Fibroblast of skin of right quadriceps (primary cell): ENCODE data around the gene IQSEC1.
A peak's percentile ranks its signal among the peaks of the same experiment; 100 is the strongest.

Experiments used
- DNase-seq: peaks from one replicate; pipeline ENCODE4 v3.0.0-alpha.2; 2013

IQSEC1 gene

DNA sequence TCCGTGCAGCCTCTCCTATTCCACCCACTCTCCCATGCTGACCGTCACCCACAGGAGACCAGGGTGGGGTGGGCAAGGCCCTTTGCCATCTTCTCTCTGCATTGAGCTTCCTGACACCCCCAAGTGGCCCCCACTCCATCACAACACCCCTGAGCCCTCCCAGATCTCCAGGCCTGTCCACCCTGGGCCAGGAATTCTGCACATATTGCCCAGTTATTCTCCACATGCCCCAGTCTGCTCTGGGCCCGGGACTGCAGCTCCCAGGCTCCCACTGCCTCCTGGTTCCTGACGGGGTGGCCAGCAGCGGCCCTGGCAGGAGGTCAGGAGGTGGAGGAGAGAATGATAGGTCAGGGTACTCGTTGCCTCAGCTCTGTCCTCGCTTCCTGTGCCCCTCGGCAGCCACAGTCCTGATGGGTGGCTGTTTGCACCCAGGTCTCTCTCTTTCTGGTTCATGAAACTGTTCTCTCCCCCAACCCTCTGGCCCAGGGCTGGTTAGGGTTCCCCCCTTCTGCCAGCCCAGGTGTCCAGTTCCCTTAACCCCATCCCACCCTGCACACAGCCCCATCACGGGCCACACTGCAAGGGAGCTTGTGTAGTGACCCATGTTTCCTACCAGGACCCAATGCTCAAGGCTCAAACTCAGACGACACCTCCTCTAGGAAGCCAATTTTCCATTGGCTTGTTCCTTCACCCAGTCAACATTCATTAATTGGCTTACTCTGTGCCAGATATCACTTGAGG lies 47.3 kb downstream of the IQSEC1 start:
- DNase-seq, result no peak

GRCh38 chr3:13025090-13025489 lies 48.1 kb downstream of the IQSEC1 start:
- peak; percentile 29 for DNase-seq

GRCh38 chr3:13024765-13025065 lies 48.5 kb downstream of the IQSEC1 start:
- no peak for DNase-seq

- DNase-seq, result no peak
Observed at GRCh38 chr3:13023971-13024764, 49.1 kb downstream of the IQSEC1 start.

GRCh38 chr3:13023235-13023970 lies 49.8 kb downstream of the IQSEC1 start:
- peak; percentile 24 for DNase-seq

GRCh38 chr3:13022348-13023234 lies 50.6 kb downstream of the IQSEC1 start:
- DNase-seq, result peak; percentile 82

- no peak for DNase-seq
Observed at GRCh38 chr3:13021141-13022114, 51.8 kb downstream of the IQSEC1 start.

DNA sequence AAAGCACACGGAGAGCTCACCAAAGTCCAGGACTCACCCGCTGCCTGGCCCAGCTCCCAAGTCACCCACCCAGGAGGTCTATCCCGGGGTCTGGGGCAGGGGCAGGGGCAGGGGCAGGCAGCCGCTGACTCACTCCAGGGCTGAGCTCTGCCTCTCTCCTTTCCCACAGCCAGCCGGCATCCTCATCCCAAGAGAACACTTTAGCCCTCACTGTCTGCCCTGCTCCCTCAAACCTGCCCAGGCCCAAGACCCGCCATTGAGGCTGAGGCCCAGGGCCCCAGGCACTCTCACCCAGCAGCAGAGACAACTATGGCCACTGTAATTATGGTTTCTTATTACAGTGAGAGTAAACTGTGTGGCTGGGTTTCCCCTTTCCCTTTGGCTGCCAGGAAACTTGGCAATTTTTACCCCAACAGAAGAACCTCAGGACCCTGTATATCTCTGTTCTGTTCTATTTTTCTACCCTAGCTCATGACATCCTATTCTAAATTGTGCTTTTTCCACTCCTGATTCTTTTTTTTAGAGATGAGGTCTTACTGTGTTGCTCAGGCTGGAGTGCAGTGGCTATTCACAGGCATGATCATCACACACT lies 53.0 kb downstream of the IQSEC1 start:
- no peak for DNase-seq

- peak; percentile 76 for DNase-seq
Observed at GRCh38 chr3:13019243-13020095, 53.8 kb downstream of the IQSEC1 start.

- DNase-seq, result no peak
Observed at GRCh38 chr3:13018561-13019242, 54.5 kb downstream of the IQSEC1 start.

- DNase-seq, result no peak
Observed at GRCh38 chr3:13018043-13018451, 55.2 kb downstream of the IQSEC1 start.

DNA sequence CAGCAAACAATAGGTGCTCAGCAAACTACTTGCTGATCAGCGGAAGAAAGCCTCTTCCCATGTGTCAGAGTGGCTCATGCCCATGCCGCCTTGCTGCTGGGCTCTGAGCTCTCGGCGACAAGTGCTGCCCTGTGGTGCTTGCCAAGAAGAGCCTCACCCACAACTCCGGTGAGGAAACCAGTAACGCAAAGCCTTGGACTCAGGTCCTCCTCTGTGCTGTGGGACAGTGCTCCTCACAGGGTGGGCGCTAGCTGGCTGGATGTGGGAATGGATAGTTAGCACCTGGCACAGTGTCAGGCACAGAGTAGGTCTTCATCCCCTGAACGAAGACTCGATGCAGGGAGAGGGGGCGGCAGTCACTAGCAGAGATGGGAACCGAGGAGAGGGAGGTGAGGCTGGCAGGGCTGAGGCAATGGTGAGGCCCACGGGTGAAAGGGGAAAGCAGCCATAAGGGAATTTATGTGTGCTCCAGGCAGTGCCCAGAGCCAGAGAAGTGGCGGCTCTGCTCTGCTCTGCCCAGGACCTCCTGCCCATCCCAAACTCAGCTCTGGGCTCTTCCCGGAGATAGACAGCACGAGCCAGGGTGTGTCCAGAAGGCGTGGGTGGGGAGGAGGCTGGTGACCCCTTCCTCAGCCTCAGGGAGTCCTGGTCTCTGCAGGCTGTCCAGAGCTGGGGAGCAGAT lies 55.7 kb downstream of the IQSEC1 start:
- no peak for DNase-seq

- DNase-seq, result no peak
Observed at GRCh38 chr3:13016721-13017255, 56.4 kb downstream of the IQSEC1 start.

GRCh38 chr3:13016083-13016720 lies 57.0 kb downstream of the IQSEC1 start:
- no peak for DNase-seq

GRCh38 chr3:13015286-13016082 lies 57.7 kb downstream of the IQSEC1 start:
- DNase-seq, result no peak

DNA sequence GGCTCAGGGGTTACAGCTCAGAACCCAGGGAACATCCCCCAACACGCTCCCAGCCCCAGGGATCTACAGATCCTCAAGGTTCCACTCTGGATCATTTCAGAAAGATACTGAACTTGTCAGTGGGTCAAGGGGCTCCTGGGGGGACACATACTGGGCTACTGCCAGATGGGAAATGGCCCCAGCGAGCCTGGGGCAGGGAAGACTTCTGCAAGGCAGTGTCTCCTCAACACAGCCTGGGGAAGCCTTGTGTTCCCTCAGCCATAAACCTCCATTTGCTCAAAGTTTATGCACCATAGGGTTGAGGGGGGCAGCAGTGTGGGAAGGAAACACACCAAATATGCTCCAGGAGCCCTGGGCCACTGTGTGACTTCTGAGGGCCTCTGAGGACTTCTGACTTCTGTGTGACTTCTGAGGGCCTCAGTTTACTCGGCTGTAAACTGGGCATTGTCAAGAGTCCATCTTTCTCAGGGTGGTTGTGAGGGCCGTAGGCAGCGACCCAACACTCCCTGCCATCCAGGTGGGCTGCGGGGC lies 58.4 kb downstream of the IQSEC1 start:
- no peak for DNase-seq
